ENCODE results near the gene TMEM40. TPM values are rescaled to one million over a fixed set of nuclear protein-coding genes. Genes with fewer than 3 reads are reported as not detected.

The TMEM40 gene
- total RNA-seq, 2 donors from 2014 or later: not detected

Other genes starting within 250 kb of the TMEM40 start
- gene MKRN2OS, start 213.8 kb downstream of the TMEM40 start, total RNA-seq: not detected
- gene MKRN2, start 202.2 kb downstream of the TMEM40 start, total RNA-seq: 10 to 100 TPM; 20.2 to 30.3 TPM
- 10 to 100 TPM; 75.9 to 97.0 TPM for gene RAF1, start 95.1 kb downstream of the TMEM40 start, total RNA-seq
- 1 to 10 TPM; 1.8 to 2.5 TPM for gene CAND2, start 37.4 kb upstream of the TMEM40 start, total RNA-seq
- gene RPL32, start 82.3 kb upstream of the TMEM40 start, total RNA-seq: 1,000 to 10,000 TPM; 2,520 to 2,880 TPM